Measurements from ENCODE around the gene MATN3.

Gene MATN3

DNA sequence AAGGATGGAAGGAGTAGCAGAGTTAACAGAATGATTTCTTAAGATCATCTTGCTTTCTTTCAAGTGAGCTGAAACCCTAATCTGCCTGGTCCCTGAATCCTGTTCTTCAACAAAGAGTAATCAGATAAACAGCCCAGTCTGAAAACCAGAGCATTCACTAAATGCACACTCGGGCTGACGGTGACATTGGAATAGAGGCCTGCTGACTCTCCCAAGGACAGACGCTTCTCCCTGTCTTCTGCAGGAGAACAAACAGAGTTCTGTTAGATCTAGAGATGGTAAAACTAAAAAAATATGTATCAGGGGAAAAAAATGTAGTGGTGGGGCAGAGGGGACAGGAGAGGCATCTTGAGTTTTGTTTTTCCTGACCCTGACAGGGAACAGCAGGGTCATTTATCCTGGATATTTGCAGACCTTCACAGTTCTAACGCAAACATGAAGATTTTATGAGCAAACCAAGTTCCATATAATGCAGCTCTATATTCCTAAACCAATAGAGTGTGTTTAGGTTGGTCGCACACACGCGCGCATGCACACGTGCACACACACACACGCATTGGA is 7.3 kb downstream of the MATN3 start:
- DNase-seq (ENCODE audit: low spot score) (no peak), FAIRE-seq (no peak)

DNA sequence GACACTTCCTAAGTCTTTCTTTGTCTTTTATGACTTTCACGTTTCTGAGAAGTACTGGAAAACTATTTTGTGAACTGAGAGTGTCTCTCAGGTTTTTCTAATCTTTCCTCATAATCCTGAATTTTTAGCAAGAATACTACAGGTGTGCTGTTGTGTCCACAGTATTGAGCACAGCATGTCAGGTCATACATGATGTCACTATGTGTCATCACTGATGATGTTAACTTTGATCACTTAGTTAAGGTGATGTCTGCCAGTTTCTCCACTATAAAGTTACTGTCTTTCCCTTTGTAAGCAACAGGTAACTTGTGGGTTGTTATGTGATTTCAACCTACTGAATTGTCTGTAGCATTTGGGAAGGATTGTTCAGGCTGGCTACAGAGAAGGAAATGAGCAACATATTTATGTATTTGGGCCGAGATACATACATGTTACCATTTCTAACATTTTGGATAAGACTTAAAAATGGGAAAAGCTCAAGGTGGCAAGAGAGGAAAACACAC is 11.1 kb downstream of the MATN3 start:
- no peak for DNase-seq (ENCODE audit: low spot score)
- no peak for FAIRE-seq

DNA sequence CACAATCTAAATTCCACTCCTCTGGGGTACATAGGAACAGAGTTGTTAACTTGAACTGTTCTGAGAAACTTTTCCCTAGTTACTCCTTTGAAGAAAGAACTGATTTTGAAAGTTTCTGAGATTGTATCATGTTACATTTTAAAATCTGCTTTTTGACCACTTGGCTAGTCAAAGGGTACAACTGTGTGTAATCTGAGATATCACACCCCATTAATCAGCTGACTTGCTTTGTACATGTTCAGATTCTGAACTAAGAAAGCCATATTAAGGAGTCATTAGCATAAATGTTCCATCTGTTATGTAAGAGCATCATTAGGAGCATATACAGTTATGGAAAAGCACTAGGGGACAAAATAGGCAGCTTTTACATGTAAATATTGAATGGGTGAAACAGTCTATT is 18.7 kb downstream of the MATN3 start:
- FAIRE-seq (no peak), DNase-seq (ENCODE audit: low spot score) (no peak)

DNA sequence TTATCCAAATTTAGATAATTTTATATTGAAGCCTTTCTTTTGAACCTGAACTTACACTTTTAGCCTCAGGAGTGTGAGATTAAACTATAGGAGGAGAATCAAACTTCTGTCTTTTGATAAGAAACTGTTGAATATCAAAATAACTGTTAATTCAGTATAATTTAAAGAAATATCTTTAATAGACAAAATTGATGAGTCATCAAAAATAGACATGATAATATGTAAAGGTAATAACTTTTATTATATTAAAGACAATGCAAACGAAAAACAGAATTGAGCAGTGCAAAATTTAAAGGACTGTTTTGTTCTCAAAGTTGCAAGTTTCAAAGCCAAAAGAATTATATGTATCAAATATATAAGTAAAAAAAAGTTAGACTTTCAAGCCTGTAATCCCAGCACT is 20.6 kb downstream of the MATN3 start:
- DNase-seq (ENCODE audit: low spot score) (no peak), FAIRE-seq (no peak)

DNA sequence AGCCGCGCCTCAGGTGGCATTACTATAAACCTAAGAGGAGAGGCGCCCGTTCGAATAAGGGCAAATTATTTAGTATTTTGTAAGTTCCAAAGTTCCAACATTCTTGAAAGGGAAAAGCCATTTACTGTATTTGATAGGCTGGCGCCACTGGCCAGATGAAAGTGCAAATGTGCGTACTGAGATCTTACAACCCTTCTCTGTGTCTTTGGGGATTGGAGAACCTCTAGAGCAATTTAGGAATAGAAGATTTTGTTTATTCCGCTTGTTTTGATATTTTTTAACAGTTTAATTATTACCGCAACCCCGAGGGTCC is 22.1 kb downstream of the MATN3 start:
- DNase-seq (ENCODE audit: low spot score) (no peak), FAIRE-seq (no peak)

DNA sequence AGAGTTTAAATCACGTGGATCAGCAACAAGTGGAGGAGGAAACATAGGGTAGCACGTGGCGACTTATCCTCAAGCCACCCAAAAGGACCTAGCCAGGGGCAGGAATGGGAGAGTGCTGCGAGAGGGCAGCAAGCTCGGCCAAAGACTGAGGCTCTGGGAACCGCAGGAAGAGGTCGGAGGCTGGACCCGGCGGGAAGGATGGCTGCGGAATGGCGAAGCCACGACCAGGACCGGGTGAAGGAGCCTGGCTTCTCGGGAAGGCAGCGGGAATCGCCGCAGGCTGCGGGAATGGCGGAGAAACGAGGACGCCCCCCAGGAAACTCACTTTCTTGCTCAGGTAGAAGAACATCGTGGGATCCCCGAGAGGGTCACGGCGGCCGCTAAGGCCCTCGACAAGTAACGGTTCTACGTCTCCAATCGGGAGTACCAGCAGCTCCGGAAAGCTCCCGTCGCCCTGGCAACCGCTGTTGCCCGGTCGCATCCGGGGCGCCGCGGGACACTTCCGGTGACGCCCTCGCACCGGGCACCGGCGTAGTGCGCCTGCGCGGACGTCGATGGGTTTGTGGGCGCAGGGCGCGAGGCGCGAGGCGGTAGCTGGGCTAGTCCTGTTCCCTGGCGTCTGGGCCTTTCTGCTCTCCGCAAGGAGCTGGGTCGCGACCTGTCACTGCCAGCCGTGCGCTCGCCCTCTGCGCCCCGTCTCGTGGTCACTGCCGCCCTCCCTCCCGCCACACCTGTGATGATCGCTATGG is 22.6 kb downstream of the MATN3 start, which contains the start of gene WDR35:
TSS of gene WDR35 (minus strand) at position 439 of the 749 bp plus-strand sequence. CDS start at position 349, 90 bp downstream.
- peak; percentile 79 for DNase-seq (ENCODE audit: low spot score)
- FAIRE-seq = no peak

DNA sequence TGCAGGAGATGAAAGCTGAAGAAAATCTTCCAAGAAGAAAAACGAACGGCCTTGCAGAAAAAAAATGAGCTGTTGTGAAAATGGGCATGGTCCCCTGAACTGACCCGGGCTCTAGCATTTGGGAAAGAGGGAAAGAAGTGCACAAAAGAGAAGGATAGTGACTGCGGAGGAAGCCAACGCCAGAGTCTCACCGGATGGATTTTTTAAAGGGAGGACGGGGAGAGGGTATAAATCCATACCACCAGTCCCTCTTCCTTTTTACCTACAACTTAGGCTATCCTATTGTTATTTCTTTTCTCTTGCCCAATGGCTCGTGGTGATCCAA is 23.2 kb downstream of the MATN3 start:
- FAIRE-seq (no peak), DNase-seq (ENCODE audit: low spot score) (no peak)

DNA sequence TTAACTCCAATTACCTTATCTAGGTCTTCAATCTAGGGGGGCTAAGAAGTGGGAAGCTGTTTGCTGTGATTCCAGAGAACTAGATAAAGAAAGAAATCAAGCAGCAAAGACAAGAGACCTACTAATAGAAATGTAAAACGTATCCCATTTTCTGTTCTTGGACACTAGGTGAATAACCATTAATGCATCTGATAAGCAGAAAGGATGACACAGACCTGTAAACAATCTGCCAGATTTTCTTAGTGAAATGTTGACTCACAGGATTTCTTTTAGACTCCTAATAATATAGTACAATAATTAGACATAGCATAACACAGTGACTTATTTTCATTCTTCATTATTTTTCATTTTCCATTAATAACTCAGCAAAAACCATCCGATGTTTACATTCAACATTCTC is 23.9 kb downstream of the MATN3 start:
- DNase-seq (ENCODE audit: low spot score) (no peak), FAIRE-seq (no peak)

DNA sequence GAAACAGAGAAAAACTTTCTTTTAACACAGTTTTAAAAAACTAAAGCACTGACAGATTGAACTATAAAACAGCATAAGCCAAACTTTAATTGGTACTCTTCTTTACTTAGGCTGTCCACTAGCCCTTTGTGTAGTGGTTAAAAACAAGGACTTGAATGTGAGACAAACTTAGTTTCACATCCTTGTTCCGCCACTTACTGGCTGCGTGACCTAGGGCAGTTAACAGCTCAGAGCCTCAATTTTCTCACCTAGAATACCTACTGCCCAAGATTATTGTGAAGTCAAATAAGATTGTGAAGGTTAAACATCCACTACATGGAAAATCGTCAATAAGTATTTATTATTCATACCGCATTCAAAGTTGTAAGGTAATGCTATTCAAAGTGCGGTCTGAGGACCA is 24.5 kb downstream of the MATN3 start:
- DNase-seq (ENCODE audit: low spot score) (no peak), FAIRE-seq (no peak)

DNA sequence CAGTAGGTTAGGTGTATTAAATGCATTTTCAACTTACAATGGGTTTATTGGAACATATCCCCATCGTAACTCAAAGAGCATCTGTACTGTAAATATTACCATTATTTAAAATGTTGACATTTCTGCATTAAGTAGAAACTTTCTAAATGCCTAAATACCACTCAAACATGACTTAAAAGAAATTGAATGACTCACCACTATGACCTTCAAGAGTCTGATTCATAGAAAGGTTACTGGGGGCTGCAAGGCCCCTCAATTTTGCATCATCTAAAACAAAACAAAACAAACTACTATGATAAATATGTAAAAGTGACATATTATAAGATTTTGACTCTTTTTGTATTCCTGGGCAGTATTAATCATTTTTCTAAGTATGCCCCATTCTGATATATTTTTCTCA is 30.2 kb downstream of the MATN3 start:
- no peak for FAIRE-seq
- DNase-seq (ENCODE audit: low spot score) = no peak

DNA sequence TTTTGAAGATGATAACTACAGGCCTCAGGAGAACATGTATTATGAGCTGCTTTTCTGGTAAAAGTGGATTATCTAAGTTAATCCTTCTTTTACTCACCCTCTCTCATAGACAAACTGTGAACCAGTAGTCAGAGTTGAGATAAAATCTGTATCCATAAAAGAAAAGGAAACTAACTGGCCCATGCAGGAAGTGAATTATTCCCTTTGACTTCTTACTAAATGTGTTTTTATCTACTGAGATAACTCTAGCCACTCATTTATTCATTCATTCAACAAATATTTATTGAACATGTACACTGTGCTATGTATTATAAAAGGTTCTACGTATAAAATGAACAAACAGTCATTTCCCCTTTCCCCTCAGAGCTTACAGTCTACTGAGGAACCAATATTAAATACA is 32.5 kb downstream of the MATN3 start:
- FAIRE-seq (no peak), DNase-seq (ENCODE audit: low spot score) (no peak)

DNA sequence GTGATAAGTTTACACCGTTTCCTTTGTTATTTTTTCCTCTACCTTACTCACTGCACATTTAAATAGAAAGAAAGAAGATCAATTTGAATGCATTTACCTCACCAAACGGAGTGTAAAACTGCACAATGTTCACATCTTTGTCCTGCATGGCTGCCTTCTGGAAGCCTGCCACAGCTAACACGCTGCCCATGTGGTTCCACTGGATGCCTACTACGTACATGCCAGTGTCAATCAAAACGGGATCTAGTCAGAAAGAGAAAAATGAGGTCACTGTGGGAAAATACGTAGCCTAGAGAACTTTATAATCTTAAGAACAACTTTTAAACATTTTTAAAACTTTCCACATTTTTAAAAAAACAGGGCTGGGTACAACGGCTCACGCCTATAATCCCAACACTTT is 39.0 kb downstream of the MATN3 start:
- no peak for FAIRE-seq
- no peak for DNase-seq (ENCODE audit: low spot score)

DNA sequence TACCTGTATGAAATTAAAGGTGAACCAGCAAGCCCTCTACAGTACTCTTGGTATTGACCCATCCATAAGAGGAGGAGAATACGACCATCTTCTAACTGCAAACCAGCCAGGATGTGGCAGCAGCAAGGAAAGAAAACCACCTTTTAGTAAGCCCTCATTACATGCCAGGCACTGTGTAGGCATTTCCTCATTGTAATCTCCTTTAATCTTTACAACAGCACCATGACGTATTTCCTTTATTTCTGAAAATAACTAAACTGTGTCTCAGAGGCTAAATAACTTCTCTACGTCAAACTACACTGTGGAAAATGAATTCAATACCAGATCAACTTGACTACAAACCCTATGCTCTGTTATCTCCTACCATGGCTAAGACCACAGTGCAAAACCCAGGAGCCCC is 40.8 kb downstream of the MATN3 start:
- DNase-seq (ENCODE audit: low spot score) (no peak), FAIRE-seq (no peak)

DNA sequence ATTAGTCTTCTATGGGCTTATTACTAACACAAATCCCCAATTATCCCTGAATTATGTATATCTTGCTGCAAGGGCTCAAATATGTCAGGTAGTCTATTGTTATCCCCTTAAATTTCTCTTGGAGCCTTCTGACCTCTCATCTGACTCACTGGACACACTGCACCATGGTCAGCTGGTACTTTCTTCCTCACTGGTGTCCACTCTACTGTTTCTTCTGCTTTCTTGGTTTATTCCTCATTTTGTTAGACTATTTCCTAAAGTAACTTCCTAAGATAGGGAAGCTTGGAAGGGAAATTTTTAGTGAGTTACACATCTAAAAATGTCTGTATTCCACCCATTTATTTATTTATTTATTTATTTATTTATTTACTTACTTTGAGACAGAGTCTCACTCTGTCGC is 49.1 kb downstream of the MATN3 start:
- FAIRE-seq = no peak
- no peak for DNase-seq (ENCODE audit: low spot score)

DNA sequence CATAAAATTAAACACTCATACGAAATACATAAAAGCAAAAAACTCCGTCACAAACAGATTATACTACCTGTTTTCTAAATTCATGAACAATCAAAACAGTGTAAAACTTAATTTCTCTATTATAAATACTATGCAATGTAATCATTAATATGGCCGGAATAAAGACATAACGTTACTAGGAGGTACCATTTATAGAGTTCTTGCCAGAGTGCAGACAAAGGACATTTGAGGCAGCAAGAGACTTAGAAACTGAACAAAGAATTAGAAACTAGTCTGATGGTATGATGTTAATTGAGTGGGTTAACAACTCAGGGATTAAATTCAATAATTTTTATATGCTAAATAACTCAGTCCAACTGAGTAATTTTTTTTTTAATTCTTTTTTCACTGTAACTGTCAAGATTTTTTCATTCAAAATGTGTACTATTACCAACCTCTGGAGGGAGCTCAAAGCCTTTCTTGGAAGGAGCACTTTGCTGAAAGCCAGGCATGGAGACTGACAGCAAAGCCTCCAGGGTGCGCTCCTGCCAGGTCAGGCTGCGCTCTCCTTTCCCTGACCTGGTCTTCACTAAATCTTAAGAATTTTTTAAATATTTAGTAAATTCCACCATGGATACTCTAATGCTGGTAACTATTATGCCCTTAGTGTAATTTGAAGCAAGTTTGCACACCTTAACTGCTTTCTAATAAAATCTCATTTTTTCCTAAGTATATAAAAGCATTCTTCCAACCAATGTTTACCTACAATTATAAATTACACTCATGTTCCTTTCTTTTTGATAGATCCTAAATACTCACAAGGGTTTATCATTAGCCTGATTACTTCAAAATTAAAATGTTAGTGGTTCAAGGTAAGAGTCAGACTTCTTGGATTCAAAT is 56.7 kb downstream of the MATN3 start:
- DNase-seq (ENCODE audit: low spot score) (peak; percentile 46), FAIRE-seq (peak; percentile 79)

DNA sequence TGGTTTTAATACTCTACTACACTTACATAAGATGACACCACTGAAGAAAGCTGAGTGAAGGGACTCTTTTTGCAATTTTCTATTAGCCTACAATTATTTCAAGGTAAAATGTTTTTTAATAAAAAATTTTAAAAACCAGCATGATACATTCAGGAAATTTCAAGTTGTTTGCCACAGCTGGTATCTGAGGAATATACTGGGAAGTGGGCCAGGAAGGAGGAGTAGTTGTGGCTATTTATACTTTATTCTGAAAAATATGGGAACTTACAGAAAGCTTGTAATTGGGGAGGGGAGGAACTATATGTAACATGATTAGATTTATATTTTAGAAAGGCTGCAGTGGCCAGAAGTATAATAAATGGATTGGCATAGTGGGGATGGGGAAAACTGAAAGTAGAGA is 63.4 kb downstream of the MATN3 start:
- no peak for FAIRE-seq
- DNase-seq (ENCODE audit: low spot score) = no peak

DNA sequence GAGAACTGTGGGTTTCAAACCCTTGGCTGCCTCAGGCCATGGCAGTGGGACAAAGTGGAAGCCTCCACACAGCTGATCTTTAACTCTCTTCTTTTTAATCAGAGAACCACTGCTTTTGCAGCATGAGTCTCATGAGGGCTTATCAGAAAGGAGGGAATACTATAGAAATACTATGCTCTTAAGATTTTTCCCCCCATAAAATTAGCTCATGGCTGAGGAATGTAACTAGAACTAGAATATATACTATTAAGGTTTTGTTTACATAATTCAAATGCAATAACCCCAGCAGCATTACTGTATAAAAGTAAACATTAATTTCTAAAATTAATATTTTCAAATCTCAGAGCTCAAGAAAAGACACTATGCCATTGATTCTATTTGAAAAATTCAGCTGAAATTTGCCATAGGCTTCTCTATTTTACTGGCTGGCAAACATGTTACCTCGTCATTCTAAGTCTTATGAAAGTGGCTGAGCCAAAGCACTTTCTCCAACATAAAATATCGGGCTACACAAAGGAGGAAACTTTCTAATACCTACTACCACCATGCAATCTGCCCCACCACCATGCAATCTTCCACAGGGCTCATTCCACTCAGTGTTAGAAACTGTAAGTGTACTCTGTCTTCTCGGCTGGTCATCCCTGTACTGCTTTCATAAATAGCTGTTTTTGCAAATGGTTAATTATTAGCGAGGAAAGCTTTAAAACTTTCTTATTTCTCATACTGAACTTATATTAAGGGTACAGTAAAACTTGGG is 65.1 kb downstream of the MATN3 start:
- FAIRE-seq (no peak), DNase-seq (ENCODE audit: low spot score) (no peak)

DNA sequence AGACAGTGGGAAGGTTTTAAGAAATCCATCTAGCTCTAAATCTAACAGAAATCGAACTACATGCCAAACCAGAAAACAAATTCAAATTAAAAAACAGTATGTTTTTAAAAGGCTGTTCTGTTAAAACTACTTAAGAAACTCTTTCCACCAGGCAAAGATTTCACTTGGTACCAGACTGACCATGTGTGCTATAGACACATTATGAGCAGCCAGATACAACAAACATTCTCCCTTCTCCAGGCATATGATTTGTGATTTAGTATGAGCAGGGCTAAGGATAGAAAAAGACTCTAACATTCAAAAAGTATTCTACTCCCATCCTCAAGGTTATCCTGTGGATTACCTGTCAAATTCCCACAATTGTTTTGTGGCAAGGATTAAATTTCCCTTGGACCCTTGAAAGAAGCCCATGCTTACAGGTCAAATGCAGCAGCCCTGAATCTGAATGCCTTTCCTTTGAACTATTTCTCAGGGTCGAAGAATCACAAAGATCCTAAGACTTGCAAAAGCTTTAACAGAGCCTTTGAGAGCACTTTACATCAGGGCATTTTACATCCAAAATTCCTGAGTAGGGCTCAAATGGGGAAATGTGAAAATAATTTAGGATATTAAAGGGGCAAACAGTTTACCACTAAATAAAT is 68.1 kb downstream of the MATN3 start:
- FAIRE-seq (no peak), DNase-seq (ENCODE audit: low spot score) (no peak)

DNA sequence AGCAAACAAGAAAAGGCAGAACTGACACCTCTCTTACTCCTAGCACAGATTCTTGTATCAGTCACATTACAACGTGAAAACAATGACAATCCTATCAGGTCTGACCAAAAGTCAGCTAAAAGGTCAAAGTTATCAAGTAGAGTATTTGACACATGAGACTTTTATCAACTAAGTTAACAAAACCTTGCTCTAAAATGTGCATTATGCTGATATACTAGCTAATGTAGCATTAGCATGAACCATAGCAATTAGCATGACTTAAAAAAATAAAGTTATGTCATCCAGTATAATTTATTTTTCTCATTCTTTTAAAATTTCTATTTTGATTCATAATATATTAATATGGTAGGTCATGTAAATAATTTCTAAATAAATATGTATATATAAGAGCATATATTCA is 69.3 kb downstream of the MATN3 start:
- FAIRE-seq (peak; percentile 25), DNase-seq (ENCODE audit: low spot score) (no peak)

DNA sequence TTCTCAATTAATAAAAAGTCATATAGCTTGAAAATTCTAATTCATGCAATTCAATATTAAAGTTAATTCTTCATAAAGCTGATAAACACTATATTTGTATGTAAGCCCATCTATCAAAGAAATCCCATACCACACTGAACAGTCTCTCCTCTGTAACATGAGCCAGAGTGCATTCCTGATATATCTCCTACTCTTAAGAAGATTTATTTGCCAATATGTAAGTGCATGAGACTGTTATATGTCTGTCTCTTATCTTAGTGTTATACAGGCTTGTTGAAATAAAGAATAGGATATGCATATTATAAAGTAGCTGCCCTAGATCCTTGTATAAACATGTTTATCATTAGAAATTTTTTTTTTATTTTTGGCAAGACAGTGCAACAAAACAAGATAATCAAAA is 70.3 kb downstream of the MATN3 start:
- FAIRE-seq (no peak), DNase-seq (ENCODE audit: low spot score) (no peak)

Measured in RCC 7860 (cell line).